ENCODE data around the gene TMEM176A.

TMEM176A gene

GRCh38 chr7:150820148-150820547, 19.6 kb downstream of the TMEM176A start:
- no peak for FAIRE-seq
- DNase-seq (ENCODE audit: insufficient read length, low spot score): no peak
- TF ChIP-seq CTCF (IDR thresholded peaks at IDR 0.05; ENCODE audit: insufficient read depth, missing control alignments): no peak

GRCh38 chr7:150820578-150821198, 20.1 kb downstream of the TMEM176A start:
- peak; percentile 35 for TF ChIP-seq CTCF (IDR thresholded peaks at IDR 0.05; ENCODE audit: insufficient read depth, missing control alignments)
- no peak for DNase-seq (ENCODE audit: insufficient read length, low spot score)
- no peak for FAIRE-seq

- TF ChIP-seq CTCF (IDR thresholded peaks at IDR 0.05; ENCODE audit: insufficient read depth, missing control alignments): no peak
- FAIRE-seq (no peak), DNase-seq (ENCODE audit: insufficient read length, low spot score) (no peak)
These were observed 22.5 kb downstream of the TMEM176A start for GRCh38 chr7:150823043-150823442.

GRCh38 chr7:150823484-150824126, 23.0 kb downstream of the TMEM176A start:
- TF ChIP-seq CTCF (IDR thresholded peaks at IDR 0.05; ENCODE audit: insufficient read depth, missing control alignments): no peak
- FAIRE-seq (no peak), DNase-seq (ENCODE audit: insufficient read length, low spot score) (no peak)

GRCh38 chr7:150824379-150825177, 24.0 kb downstream of the TMEM176A start:
- FAIRE-seq (no peak), DNase-seq (ENCODE audit: insufficient read length, low spot score) (no peak)
- no peak for TF ChIP-seq CTCF (IDR thresholded peaks at IDR 0.05; ENCODE audit: insufficient read depth, missing control alignments)

GRCh38 chr7:150826061-150826849, 25.7 kb downstream of the TMEM176A start:
- no peak for DNase-seq (ENCODE audit: insufficient read length, low spot score)
- no peak for TF ChIP-seq CTCF (IDR thresholded peaks at IDR 0.05; ENCODE audit: insufficient read depth, missing control alignments)
- FAIRE-seq: no peak
